Measurements from ENCODE around the gene LTF. TPM values are rescaled to one million over a fixed set of nuclear protein-coding genes. Genes with fewer than 3 reads are reported as not detected.

The LTF gene
- total and polyA plus RNA-seq, 2 of the 13 experiments (the other 11 are each of a cell fraction or from before 2014, with no cell fraction given): not detected

DNA sequence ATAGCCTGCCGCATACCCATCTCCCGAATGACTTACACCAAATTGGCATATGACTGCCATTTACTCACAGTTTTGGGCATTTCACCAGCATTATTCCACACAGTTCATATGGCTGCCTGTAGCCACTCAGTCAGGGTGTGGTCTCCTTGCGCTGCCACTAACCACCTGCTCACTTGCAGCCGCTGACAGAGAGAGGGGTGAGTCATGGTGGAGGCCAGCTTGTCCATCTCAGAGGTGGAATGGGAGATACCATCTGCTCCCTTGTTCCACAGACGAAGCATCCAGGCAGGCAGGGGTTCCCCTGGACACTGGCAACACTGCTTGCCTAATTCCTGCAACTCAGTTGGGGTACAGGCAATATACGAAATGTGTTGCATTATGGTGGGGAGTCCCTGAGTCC is 42.1 kb downstream of the LTF start (continued):
- TF ChIP-seq NRL (CRISPR knock-in tag; IDR thresholded peaks at IDR 0.05; ENCODE audit: borderline replicate concordance): no peak
- TF ChIP-seq, protein P1, sequence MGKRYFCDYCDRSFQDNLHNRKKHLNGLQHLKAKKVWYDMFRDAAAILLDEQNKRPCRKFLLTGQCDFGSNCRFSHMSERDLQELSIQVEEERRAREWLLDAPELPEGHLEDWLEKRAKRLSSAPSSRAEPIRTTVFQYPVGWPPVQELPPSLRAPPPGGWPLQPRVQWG (CRISPR knock-in tag; IDR thresholded peaks at IDR 0.05; ENCODE audit: borderline replicate concordance, low read depth): no peak

DNA sequence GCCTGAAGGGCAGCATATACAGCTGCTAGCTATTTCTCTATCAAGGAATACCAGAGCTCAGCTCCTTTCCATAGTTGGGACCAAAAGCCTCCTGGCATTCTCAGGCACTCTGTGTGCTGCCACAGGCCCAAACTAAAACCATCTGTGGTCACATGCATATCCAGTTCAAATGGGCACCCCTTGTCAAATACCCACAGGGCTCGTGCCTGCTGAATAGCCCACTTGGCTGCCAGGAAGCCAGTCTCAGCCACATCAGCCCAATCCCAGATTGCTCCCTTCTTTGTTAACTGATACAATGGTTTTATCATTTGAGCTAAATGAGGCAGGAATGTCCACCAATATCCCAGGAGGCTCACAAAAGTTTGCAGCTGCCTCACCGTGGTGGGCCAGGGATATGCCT is 43.8 kb downstream of the LTF start:
- Histone ChIP-seq H3K4me3 (replicated peaks in 1 of 3; ENCODE audit: insufficient read depth in 1 of 3, low read depth in 2 of 3, low read length in 3 of 3) (no peak overlapping the region), H3K79me2 (ENCODE audit: insufficient read depth, low read length) (no peaks in the 10 kb centered on the region), H3K9me3 (ENCODE audit: low read length) (no peaks in the 10 kb centered on the region), H4K20me1 (ENCODE audit: insufficient read depth, low read length) (no peaks in the 10 kb centered on the region), H3K27me3 (ENCODE audit: control insufficient read depth in 1 of 2, insufficient read depth in 2 of 2, low read length in 2 of 2) (peaks cover 0 to 5% of the 10 kb centered on the region in 2 experiments; a peak in 2 of 5 replicates), H3K36me3 (replicated peaks in 1 of 2; ENCODE audit: control insufficient read depth in 1 of 2, insufficient read depth in 2 of 2, low read length in 2 of 2) (no peaks in the 10 kb centered on the region), H3K27ac (ENCODE audit: extremely low read length, insufficient read depth, low read length) (no peak overlapping the region), H2AFZ (ENCODE audit: low read length) (no peak overlapping the region), H3K9ac (ENCODE audit: insufficient read depth, low read depth, low read length) (no peak overlapping the region), H3K4me2 (ENCODE audit: low read depth, low read length) (no peak overlapping the region), H3K4me1 (ENCODE audit: insufficient read depth, low read length) (no peaks in the 10 kb centered on the region)
- no TSS peak for BruUV-seq (replicated peaks)
- intact Hi-C loops (cut with micrococcal nuclease; ENCODE audit: unreplicated experiment): no loop called here
- TF ChIP-seq ZNF629 (CRISPR knock-in tag; conservative IDR thresholded peaks at IDR 0.05) (no peak), STAT5B (CRISPR knock-in tag; IDR thresholded peaks at IDR 0.05) (no peak), ZNF720 (CRISPR knock-in tag; IDR thresholded peaks at IDR 0.05) (no peak), MED8 (CRISPR knock-in tag; IDR thresholded peaks at IDR 0.05; ENCODE audit: insufficient replicate concordance) (no peak), GTF2F1 (IDR thresholded peaks at IDR 0.05; ENCODE audit: low read length) (no peak), ZNF34 (CRISPR knock-in tag; IDR thresholded peaks at IDR 0.05; ENCODE audit: borderline replicate concordance) (no peak), SYNCRIP (IDR thresholded peaks at IDR 0.05; ENCODE audit: insufficient read depth, low read depth, low read length) (no peak), KMT2A (CRISPR knock-in tag; IDR thresholded peaks at IDR 0.05) (no peak), PCBP2 (optimal IDR thresholded peaks at IDR 0.05; ENCODE audit: low read depth, low read length, poor library complexity, severe bottlenecking) (no peak), ZFP36L2 (CRISPR knock-in tag; IDR thresholded peaks at IDR 0.05) (no peak), SCMH1 (CRISPR knock-in tag; IDR thresholded peaks at IDR 0.05; ENCODE audit: borderline replicate concordance) (no peak), SAFB2 (CRISPR knock-in tag; IDR thresholded peaks at IDR 0.05; ENCODE audit: borderline replicate concordance, low read depth) (no peak), HMG20B (CRISPR knock-in tag; conservative IDR thresholded peaks at IDR 0.05) (no peak), SRSF4 (IDR thresholded peaks at IDR 0.05; ENCODE audit: low read depth, low read length, poor library complexity, severe bottlenecking) (no peak)
- TF ChIP-seq, protein P2, sequence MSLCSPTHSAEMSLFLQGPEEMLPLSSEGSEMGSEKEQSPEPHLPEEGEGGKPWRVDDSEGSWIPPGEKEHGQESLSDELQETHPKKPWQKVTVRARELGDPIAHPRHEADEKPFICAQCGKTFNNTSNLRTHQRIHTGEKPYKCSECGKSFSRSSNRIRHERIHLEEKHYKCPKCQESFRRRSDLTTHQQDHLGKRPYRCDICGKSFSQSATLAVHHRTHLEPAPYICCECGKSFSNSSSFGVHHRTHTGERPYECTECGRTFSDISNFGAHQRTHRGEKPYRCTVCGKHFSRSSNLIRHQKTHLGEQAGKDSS (CRISPR knock-in tag; IDR thresholded peaks at IDR 0.05; ENCODE audit: borderline replicate concordance, low read depth): no peak
- ATAC-seq (no peak), DNase-seq (ENCODE audit: low spot score) (no peak), FAIRE-seq (no peak)
- POLR2A ChIA-PET: no interaction called here
- in situ Hi-C loops (cut with HindIII; ENCODE audit: extremely low pct_ligation_motif_present, low pct_unique_long_range_greater_than_20kb): no loop called here
- CTCF ChIA-PET (ENCODE audit: low intra/inter-chr PET ratio, low total read pairs): no interaction called here
- 0% methylated on average over 2 of the region's 2 CpGs for WGBS (ENCODE audit: low lambda C conversion rate)

All from HepG2 (cell line).